GM23338 (cell line): ENCODE results near the gene ZNF865. TPM values are rescaled to one million over a fixed set of nuclear protein-coding genes. Genes with fewer than 3 reads are reported as not detected.

Experiments
- ATAC-seq: fragments of 200-7000 bp; cut with Tn5 transposase; 3 replicates; pipeline ENCODE4 v1.9.1; 2020
- DNase-seq: peaks from one replicate; pipeline ENCODE4 v3.0.0-alpha.2; 2015; ENCODE audit warnings: low spot score
- H2AFZ ChIP-seq: fragments of 200-600 bp; sonication (generic); 2 replicates; pipeline ENCODE4 v1.8.0; 2016; ENCODE audit warnings: antibody characterized with exemption, mild to moderate bottlenecking, moderate library complexity
- H3F3A ChIP-seq: fragments of 200-600 bp; sonication (generic); replicated peaks from 2 replicates; pipeline ENCODE4 v1.8.0; 2017; ENCODE audit warnings: antibody characterized with exemption, mixed run types, low read depth
- H3K27ac ChIP-seq: fragments of 200-600 bp; sonication (generic); 2 replicates; pipeline ENCODE4 v1.6.1; 2016; ENCODE audit warnings: low read depth
- H3K27me3 ChIP-seq: fragments of 200-600 bp; sonication (generic); 2 replicates; pipeline ENCODE4 v1.8.0; 2016; ENCODE audit warnings: mild to moderate bottlenecking, mixed run types, moderate library complexity; ENCODE audit not compliant: insufficient read depth
- H3K36me3 ChIP-seq: fragments of 200-600 bp; sonication (generic); 2 replicates; pipeline ENCODE4 v1.8.0; 2016; ENCODE audit warnings: mild to moderate bottlenecking; ENCODE audit not compliant: insufficient read depth
- H3K4me1 ChIP-seq: fragments of 200-600 bp; sonication (generic); 2 replicates; pipeline ENCODE4 v1.8.0; 2016; ENCODE audit warnings: mild to moderate bottlenecking, moderate library complexity; ENCODE audit not compliant: insufficient read depth
- H3K4me2 ChIP-seq: fragments of 200-600 bp; sonication (generic); 2 replicates; pipeline ENCODE4 v1.7.1; 2017; ENCODE audit warnings: mixed run types
- H3K4me3 ChIP-seq: fragments of 200-600 bp; sonication (generic); 2 replicates; pipeline ENCODE4 v1.6.1; 2016; ENCODE audit warnings: mixed run types
- H3K79me2 ChIP-seq: fragments of 200-600 bp; sonication (generic); replicated peaks from 2 replicates; pipeline ENCODE4 v1.8.0; 2017; ENCODE audit warnings: mild to moderate bottlenecking; ENCODE audit not compliant: insufficient read depth
- H3K9me2 ChIP-seq: fragments of 200-600 bp; sonication (generic); 2 replicates; pipeline ENCODE4 v1.8.0; 2017; ENCODE audit not compliant: insufficient read depth
- H4K20me1 ChIP-seq: fragments of 200-600 bp; sonication (generic); replicated peaks from 2 replicates; pipeline ENCODE4 v1.8.0; 2017; ENCODE audit warnings: mild to moderate bottlenecking; ENCODE audit not compliant: insufficient read depth
- H3K27ac Mint-ChIP-seq: 2 replicates; pipeline ENCODE4 v1.8.0; 2020; ENCODE audit warnings: inconsistent platforms, mild to moderate bottlenecking, moderate library complexity, mixed read lengths
- H3K27me3 Mint-ChIP-seq: 3 replicates; pipeline ENCODE4 v1.8.0; 2022; ENCODE audit warnings: low read depth, mild to moderate bottlenecking, moderate library complexity, mixed read lengths, inconsistent platforms; ENCODE audit not compliant: insufficient read depth, poor library complexity
- H3K36me3 Mint-ChIP-seq: 3 replicates; pipeline ENCODE4 v1.8.0; 2021; ENCODE audit warnings: low read depth, mild to moderate bottlenecking, inconsistent platforms, moderate library complexity, mixed read lengths
- H3K4me1 Mint-ChIP-seq: 3 replicates; pipeline ENCODE4 v1.8.0; 2020; ENCODE audit warnings: mild to moderate bottlenecking, inconsistent platforms, mixed read lengths
- H3K4me3 Mint-ChIP-seq: 3 replicates; pipeline ENCODE4 v1.8.0; 2021; ENCODE audit warnings: moderate library complexity, mild to moderate bottlenecking, inconsistent platforms, mixed read lengths
- H3K9me3 Mint-ChIP-seq: 3 replicates; pipeline ENCODE4 v1.8.0; 2020; ENCODE audit warnings: moderate library complexity, mild to moderate bottlenecking, inconsistent platforms, mixed read lengths
- CTCF ChIP-seq, 2 experiments: fragments of 200-600 bp in 1 of 2; sonication (generic) in 1 of 2; conservative IDR thresholded peaks; 2 replicates each; pipeline versions ENCODE4 v1.5.1 to v1.6.1; 2016 to 2017; ENCODE audit warnings: antibody characterized with exemption in 2 of 2, low read depth in 2 of 2, mild to moderate bottlenecking in 2 of 2, moderate library complexity in 1 of 2
- ETS1 ChIP-seq: IDR thresholded peaks from 2 replicates; pipeline ENCODE4 v1.6.1; 2016; ENCODE audit warnings: antibody characterized with exemption
- EZH2 ChIP-seq: fragments of 200-600 bp; sonication (generic); IDR thresholded peaks from one replicate; pipeline ENCODE4 v1.8.0; 2017; ENCODE audit warnings: antibody characterized with exemption, mild to moderate bottlenecking, low read depth; ENCODE audit not compliant: unreplicated experiment
- EZH2phosphoT487 ChIP-seq: fragments of 200-600 bp; sonication (generic); IDR thresholded peaks from one replicate; pipeline ENCODE4 v1.8.1; 2018; ENCODE audit warnings: antibody characterized with exemption; ENCODE audit not compliant: unreplicated experiment
- JUNB ChIP-seq: IDR thresholded peaks from one replicate; pipeline ENCODE4 v1.6.1; 2016; ENCODE audit warnings: antibody characterized with exemption; ENCODE audit not compliant: unreplicated experiment
- NANOG ChIP-seq: IDR thresholded peaks from 2 replicates; pipeline ENCODE4 v1.6.1; 2016; ENCODE audit warnings: antibody characterized with exemption, borderline replicate concordance
- STAT1 ChIP-seq: IDR thresholded peaks from one replicate; pipeline ENCODE4 v1.6.1; 2016; ENCODE audit warnings: antibody characterized with exemption; ENCODE audit not compliant: unreplicated experiment
- ZNF114 ChIP-seq: fragments of 250-450 bp; sonication (Bioruptor Pico); IDR thresholded peaks from 2 replicates; pipeline ENCODE4 v1.5.0; 2020; ENCODE audit warnings: mild to moderate bottlenecking, moderate library complexity
- ZNF331 ChIP-seq: fragments of 250-450 bp; sonication (Bioruptor Pico); IDR thresholded peaks from 2 replicates; pipeline ENCODE4 v1.5.0; 2020; ENCODE audit warnings: low read depth, mild to moderate bottlenecking, moderate library complexity
- polyA plus RNA-seq: library from polyadenylated mRNA; unstranded; fragments of >200 nt; fragmentation: Nextera tagmentation; extraction: Ambion mirVana; gene quantifications from 2 replicates; pipeline ENCODE4 v1.2.1, GENCODE V29; 2016
- total RNA-seq: library from RNA; depleted of rRNA; stranded (reverse); fragments of >200 nt; shearing (Covaris generic); gene quantifications from 2 replicates; pipeline ENCODE4 v1.2.3, GENCODE V29; 2014
- TF ChIP-seq, protein P1 (sequence below): IDR thresholded peaks from one replicate; pipeline ENCODE4 v1.6.1; 2018; ENCODE audit warnings: antibody characterized with exemption; ENCODE audit not compliant: unreplicated experiment

ZNF865 gene
- total and polyA plus RNA-seq, 2 experiments from 2014 or later = 2.2 to 12.1 TPM

- peaks cover 11% of the 10 kb centered on the region for H4K20me1 ChIP-seq
- 0 out of 3 replicates have a peak, but pooled peaks cover 2% of the 10 kb centered on the region for H3K4me1 Mint-ChIP-seq
- H3K9me3 Mint-ChIP-seq = peaks cover 5% of the 10 kb centered on the region
- H3K36me3 Mint-ChIP-seq = peaks cover 52% of the 10 kb centered on the region
- H3K36me3 ChIP-seq = no peaks in the 10 kb centered on the region
- H3K27me3 Mint-ChIP-seq = peaks cover 22% of the 10 kb centered on the region
- no peak overlapping the region for H2AFZ ChIP-seq
- DNase-seq = peak; percentile 12
- no peaks in the 10 kb centered on the region for H3K9me2 ChIP-seq
- no peak for TF ChIP-seq ZNF114 (CRISPR knock-in tag)
- TF ChIP-seq, protein P1, sequence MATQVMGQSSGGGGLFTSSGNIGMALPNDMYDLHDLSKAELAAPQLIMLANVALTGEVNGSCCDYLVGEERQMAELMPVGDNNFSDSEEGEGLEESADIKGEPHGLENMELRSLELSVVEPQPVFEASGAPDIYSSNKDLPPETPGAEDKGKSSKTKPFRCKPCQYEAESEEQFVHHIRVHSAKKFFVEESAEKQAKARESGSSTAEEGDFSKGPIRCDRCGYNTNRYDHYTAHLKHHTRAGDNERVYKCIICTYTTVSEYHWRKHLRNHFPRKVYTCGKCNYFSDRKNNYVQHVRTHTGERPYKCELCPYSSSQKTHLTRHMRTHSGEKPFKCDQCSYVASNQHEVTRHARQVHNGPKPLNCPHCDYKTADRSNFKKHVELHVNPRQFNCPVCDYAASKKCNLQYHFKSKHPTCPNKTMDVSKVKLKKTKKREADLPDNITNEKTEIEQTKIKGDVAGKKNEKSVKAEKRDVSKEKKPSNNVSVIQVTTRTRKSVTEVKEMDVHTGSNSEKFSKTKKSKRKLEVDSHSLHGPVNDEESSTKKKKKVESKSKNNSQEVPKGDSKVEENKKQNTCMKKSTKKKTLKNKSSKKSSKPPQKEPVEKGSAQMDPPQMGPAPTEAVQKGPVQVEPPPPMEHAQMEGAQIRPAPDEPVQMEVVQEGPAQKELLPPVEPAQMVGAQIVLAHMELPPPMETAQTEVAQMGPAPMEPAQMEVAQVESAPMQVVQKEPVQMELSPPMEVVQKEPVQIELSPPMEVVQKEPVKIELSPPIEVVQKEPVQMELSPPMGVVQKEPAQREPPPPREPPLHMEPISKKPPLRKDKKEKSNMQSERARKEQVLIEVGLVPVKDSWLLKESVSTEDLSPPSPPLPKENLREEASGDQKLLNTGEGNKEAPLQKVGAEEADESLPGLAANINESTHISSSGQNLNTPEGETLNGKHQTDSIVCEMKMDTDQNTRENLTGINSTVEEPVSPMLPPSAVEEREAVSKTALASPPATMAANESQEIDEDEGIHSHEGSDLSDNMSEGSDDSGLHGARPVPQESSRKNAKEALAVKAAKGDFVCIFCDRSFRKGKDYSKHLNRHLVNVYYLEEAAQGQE = no peak
- TF ChIP-seq ZNF331 (CRISPR knock-in tag) = no peak
- TF ChIP-seq CTCF (conservative IDR thresholded peaks at IDR 0.05; ENCODE audit: low read depth in 2 of 2) = no peak
- no peak overlapping the region for H3K27ac ChIP-seq
- H3K4me1 ChIP-seq = no peaks in the 10 kb centered on the region
- no peak overlapping the region for H3K4me3 ChIP-seq
- no peaks in the 10 kb centered on the region for H3K27me3 ChIP-seq
- no peak overlapping the region for H3K4me3 Mint-ChIP-seq
- peaks cover 3% of the 10 kb centered on the region; the same call in 1 of the 2 replicates for H3F3A ChIP-seq
- no peak overlapping the region for H3K4me2 ChIP-seq
- no peak for ATAC-seq
- no peak overlapping the region for H3K27ac Mint-ChIP-seq
- 0 out of 2 replicates have a peak, but pooled peaks cover 2% of the 10 kb centered on the region for H3K79me2 ChIP-seq
Observed at GRCh38 chr19:55616395-55616875, 11.0 kb downstream of the ZNF865 start.

DNA sequence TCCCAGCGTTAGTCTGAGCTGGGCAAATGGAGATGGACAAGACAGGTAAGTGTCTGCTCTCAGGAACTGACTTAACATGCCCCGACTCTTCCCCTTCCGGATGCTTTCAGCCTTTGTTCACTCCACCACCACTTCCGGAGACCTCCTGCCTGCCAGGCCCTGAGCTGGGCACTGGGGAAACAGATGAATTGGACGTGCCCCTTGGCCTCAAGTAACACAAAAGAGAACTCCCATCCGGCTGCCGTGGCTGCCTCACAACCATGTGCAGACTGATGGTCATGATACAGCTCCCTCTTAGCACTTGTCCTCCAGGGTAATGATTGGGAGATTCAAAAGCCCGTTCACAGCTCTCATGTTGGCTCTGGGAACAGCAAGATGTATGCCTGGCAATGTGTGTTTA lies 12.0 kb downstream of the ZNF865 start:
- Mint-ChIP-seq H3K9me3 (peaks cover 5% of the 10 kb centered on the region), H3K4me1 (0 out of 3 replicates have a peak, but pooled peaks cover 2% of the 10 kb centered on the region), H3K4me3 (no peak overlapping the region; the same call in 2 of the 3 replicates), H3K36me3 (peaks cover 49% of the 10 kb centered on the region), H3K27me3 (peaks cover 24% of the 10 kb centered on the region), H3K27ac (no peak overlapping the region)
- 0 out of 2 replicates have a peak, but pooled peaks cover 2% of the 10 kb centered on the region for H3K79me2 ChIP-seq
- H3K4me2 ChIP-seq = no peak overlapping the region
- no peaks in the 10 kb centered on the region for H3K27me3 ChIP-seq
- no peaks in the 10 kb centered on the region for H3K36me3 ChIP-seq
- ATAC-seq = no peak
- no peaks in the 10 kb centered on the region for H3K4me1 ChIP-seq
- H3F3A ChIP-seq = peaks cover 3% of the 10 kb centered on the region; the same call in 1 of the 2 replicates
- DNase-seq = peak; percentile 1
- no peaks in the 10 kb centered on the region for H3K9me2 ChIP-seq
- TF ChIP-seq EZH2 (no peak), JUNB (no peak), STAT1 (no peak), ZNF114 (CRISPR knock-in tag) (no peak), NANOG (no peak), EZH2phosphoT487 (no peak), ETS1 (no peak)
- H4K20me1 ChIP-seq = peaks cover 6% of the 10 kb centered on the region
- no peak overlapping the region for H2AFZ ChIP-seq
- H3K4me3 ChIP-seq = no peak overlapping the region
- H3K27ac ChIP-seq = no peak overlapping the region
